ENCODE measurements around the gene BRIP1.

Gene BRIP1

GRCh38 chr17:61656721-61657217 lies 206.6 kb downstream of the BRIP1 start:
- Mint-ChIP-seq H3K36me3 (ENCODE audit: insufficient read depth) (no peaks in the 10 kb centered on the region), H3K9me3 (peaks cover 0 to 1% of the 10 kb centered on the region in 2 donors)
- no peak for DNase-seq

DNA sequence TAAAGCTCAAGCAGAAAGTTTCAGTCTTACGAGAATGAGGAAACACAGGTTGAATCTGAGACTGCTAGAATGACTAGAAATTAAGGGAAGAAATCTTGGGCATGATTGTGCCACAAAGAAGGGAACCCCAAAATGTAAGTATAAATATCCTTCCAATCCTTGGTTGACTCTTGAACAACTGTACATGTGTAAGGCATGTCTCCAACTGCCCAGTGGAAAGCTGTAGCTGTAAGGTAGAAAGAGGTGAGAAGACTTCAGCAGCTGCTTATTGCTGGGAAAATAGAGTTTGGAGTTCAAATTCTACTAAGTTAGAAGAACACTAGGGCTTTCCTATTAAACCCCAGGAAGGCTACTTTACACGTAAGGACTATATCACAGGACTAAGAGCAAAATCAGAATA lies 212.6 kb downstream of the BRIP1 start:
- no peak overlapping the region for H3K27ac Mint-ChIP-seq
- no peak for ATAC-seq (replicated peaks)
- H3K4me3 Mint-ChIP-seq, result no peak overlapping the region
- H3K27me3 Mint-ChIP-seq, result peaks cover 19 to 37% of the 10 kb centered on the region in 2 donors
- peaks cover 3% of the 10 kb centered on the region for H3K36me3 Mint-ChIP-seq (ENCODE audit: insufficient read depth)
- DNase-seq, result no peak
- H3K9me3 Mint-ChIP-seq, result peaks cover 1 to 8% of the 10 kb centered on the region in 2 donors
- H3K4me1 Mint-ChIP-seq (ENCODE audit: low read depth in 2 of 2), result no peaks in the 10 kb centered on the region

More at GRCh38 chr17:61656721-61657217, 206.6 kb downstream of the BRIP1 start:
- no peak overlapping the region for H3K4me3 Mint-ChIP-seq
- no peak overlapping the region for H3K27ac Mint-ChIP-seq
- peaks cover 14 to 26% of the 10 kb centered on the region in 2 donors for H3K27me3 Mint-ChIP-seq
- no peaks in the 10 kb centered on the region for H3K4me1 Mint-ChIP-seq (ENCODE audit: low read depth in 2 of 2)
- ATAC-seq (replicated peaks), result no peak

GRCh38 chr17:61648587-61648986 lies 214.7 kb downstream of the BRIP1 start:
- DNase-seq (no peak), ATAC-seq (replicated peaks) (no peak)
- Mint-ChIP-seq H3K27me3 (peaks cover 20 to 40% of the 10 kb centered on the region in 2 donors), H3K4me1 (ENCODE audit: low read depth in 2 of 2) (no peaks in the 10 kb centered on the region), H3K27ac (no peak overlapping the region), H3K36me3 (ENCODE audit: insufficient read depth) (peaks cover 3% of the 10 kb centered on the region), H3K4me3 (no peak overlapping the region), H3K9me3 (peaks cover 1 to 8% of the 10 kb centered on the region in 2 donors)

- Mint-ChIP-seq H3K4me1 (ENCODE audit: low read depth in 2 of 2) (no peaks in the 10 kb centered on the region), H3K4me3 (no peak overlapping the region), H3K36me3 (ENCODE audit: insufficient read depth) (peaks cover 3% of the 10 kb centered on the region), H3K9me3 (peaks cover 0 to 8% of the 10 kb centered on the region in 2 donors), H3K27ac (no peak overlapping the region), H3K27me3 (peaks cover 14 to 38% of the 10 kb centered on the region in 2 donors)
- ATAC-seq (replicated peaks) (no peak), DNase-seq (no peak)
Observed at GRCh38 chr17:61647047-61647446, 216.3 kb downstream of the BRIP1 start.

- Mint-ChIP-seq H3K4me1 (ENCODE audit: low read depth in 2 of 2) (no peaks in the 10 kb centered on the region), H3K9me3 (peaks cover 0 to 8% of the 10 kb centered on the region in 2 donors), H3K36me3 (ENCODE audit: insufficient read depth) (peaks cover 3% of the 10 kb centered on the region), H3K4me3 (no peak overlapping the region), H3K27me3 (peaks cover 8 to 33% of the 10 kb centered on the region in 2 donors), H3K27ac (no peak overlapping the region)
- no peak for ATAC-seq (replicated peaks)
- DNase-seq, result no peak
Observed at GRCh38 chr17:61646482-61646881, 216.8 kb downstream of the BRIP1 start.

DNA sequence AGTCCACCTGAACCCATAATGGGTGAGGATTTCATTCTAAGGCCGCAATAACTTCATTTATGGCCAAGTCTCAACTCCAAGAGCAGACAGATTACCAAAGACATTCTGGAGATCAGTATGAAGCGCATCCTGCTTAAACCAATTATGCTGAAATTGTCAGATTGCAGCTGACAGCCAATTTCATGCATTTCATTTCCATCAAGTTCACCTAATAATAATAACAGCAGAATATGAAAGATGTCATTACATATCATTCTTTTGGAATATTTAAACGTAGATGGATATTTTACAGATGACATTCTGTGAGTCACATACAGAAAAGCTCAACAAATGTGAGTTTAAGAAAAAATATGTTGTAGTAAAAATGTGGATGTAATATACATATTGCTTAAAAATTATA lies 217.4 kb downstream of the BRIP1 start:
- Mint-ChIP-seq H3K9me3 (peaks cover 0 to 6% of the 10 kb centered on the region in 2 donors), H3K27ac (no peak overlapping the region), H3K36me3 (ENCODE audit: insufficient read depth) (peaks cover 3% of the 10 kb centered on the region), H3K4me1 (ENCODE audit: low read depth in 2 of 2) (no peaks in the 10 kb centered on the region), H3K4me3 (no peak overlapping the region), H3K27me3 (peaks cover 11 to 33% of the 10 kb centered on the region in 2 donors)
- no peak for DNase-seq
- ATAC-seq (replicated peaks), result no peak

GRCh38 chr17:61644800-61645774 lies 218.2 kb downstream of the BRIP1 start:
- Mint-ChIP-seq H3K9me3 (no peaks in the 10 kb centered on the region), H3K36me3 (ENCODE audit: insufficient read depth) (peaks cover 3% of the 10 kb centered on the region), H3K4me3 (no peak overlapping the region), H3K27me3 (peaks cover 13 to 32% of the 10 kb centered on the region in 2 donors), H3K27ac (no peak overlapping the region), H3K4me1 (ENCODE audit: low read depth in 2 of 2) (no peaks in the 10 kb centered on the region)
- ATAC-seq (replicated peaks), result no peak
- DNase-seq, result no peak

GRCh38 chr17:61642768-61643167 lies 220.6 kb downstream of the BRIP1 start:
- ATAC-seq (replicated peaks) (no peak), DNase-seq (no peak)
- H3K36me3 Mint-ChIP-seq (ENCODE audit: insufficient read depth), result no peaks in the 10 kb centered on the region
- H3K9me3 Mint-ChIP-seq, result no peaks in the 10 kb centered on the region
- no peak overlapping the region for H3K4me3 Mint-ChIP-seq
- H3K27ac Mint-ChIP-seq, result no peak overlapping the region
- peaks cover 29 to 51% of the 10 kb centered on the region in 2 donors for H3K27me3 Mint-ChIP-seq
- H3K4me1 Mint-ChIP-seq (ENCODE audit: low read depth in 2 of 2), result no peaks in the 10 kb centered on the region

DNA sequence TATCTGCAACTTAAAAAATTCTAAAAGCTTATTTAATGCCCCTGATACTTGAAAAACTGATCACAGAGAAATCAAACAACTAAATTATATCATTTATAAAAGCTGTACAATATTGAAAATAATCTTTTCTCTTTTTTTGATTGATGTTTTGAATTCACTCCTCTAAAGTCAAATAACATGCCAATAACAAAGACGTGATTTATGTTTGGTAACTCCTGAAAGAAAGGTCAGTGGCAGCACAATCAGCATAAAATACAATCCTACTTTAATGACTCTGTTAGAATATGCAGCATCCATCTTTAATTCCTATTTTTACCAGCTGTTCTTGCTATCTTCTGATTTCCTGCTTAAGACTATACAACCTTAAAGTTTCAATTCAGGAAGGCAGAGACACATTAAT lies 221.6 kb downstream of the BRIP1 start:
- no peak overlapping the region for H3K4me3 Mint-ChIP-seq
- no peaks in the 10 kb centered on the region for H3K9me3 Mint-ChIP-seq
- H3K27ac Mint-ChIP-seq, result no peak overlapping the region
- no peaks in the 10 kb centered on the region for H3K4me1 Mint-ChIP-seq (ENCODE audit: low read depth in 2 of 2)
- peaks cover 38 to 55% of the 10 kb centered on the region in 2 donors for H3K27me3 Mint-ChIP-seq
- H3K36me3 Mint-ChIP-seq (ENCODE audit: insufficient read depth), result no peaks in the 10 kb centered on the region
- ATAC-seq (replicated peaks), result no peak
- no peak for DNase-seq

GRCh38 chr17:61641084-61641483 lies 222.2 kb downstream of the BRIP1 start:
- Mint-ChIP-seq H3K27ac (no peak overlapping the region), H3K4me3 (no peak overlapping the region), H3K27me3 (peaks cover 41 to 62% of the 10 kb centered on the region in 2 donors)

DNA sequence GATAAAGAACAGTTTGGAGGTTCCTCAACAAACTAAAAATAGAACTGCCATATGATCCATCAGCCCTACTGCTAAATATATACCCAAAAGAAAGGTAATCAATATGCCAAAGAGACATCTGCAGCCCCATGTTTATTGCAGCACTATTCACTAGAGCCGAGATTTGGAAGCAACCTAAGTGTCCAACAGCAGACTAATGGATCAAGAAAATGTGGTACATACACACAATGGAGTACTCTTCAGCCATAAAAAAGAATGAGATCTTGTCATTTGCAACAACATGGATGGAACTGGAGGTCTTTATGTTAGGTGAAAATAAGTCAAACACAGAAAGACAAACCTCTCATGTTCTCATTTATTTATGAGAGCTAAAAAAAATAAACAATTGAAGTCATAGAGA lies 223.5 kb downstream of the BRIP1 start:
- Mint-ChIP-seq H3K27ac (no peak overlapping the region), H3K4me3 (no peak overlapping the region), H3K9me3 (no peaks in the 10 kb centered on the region), H3K4me1 (ENCODE audit: low read depth in 2 of 2) (no peaks in the 10 kb centered on the region), H3K36me3 (ENCODE audit: insufficient read depth) (no peaks in the 10 kb centered on the region), H3K27me3 (peaks cover 53 to 74% of the 10 kb centered on the region in 2 donors)
- ATAC-seq (replicated peaks) (no peak), DNase-seq (no peak)

More at GRCh38 chr17:61641084-61641483, 222.2 kb downstream of the BRIP1 start:
- no peak for ATAC-seq (replicated peaks)
- no peaks in the 10 kb centered on the region for H3K9me3 Mint-ChIP-seq
- no peaks in the 10 kb centered on the region for H3K36me3 Mint-ChIP-seq (ENCODE audit: insufficient read depth)
- DNase-seq, result no peak
- H3K4me1 Mint-ChIP-seq (ENCODE audit: low read depth in 2 of 2), result no peaks in the 10 kb centered on the region

DNA sequence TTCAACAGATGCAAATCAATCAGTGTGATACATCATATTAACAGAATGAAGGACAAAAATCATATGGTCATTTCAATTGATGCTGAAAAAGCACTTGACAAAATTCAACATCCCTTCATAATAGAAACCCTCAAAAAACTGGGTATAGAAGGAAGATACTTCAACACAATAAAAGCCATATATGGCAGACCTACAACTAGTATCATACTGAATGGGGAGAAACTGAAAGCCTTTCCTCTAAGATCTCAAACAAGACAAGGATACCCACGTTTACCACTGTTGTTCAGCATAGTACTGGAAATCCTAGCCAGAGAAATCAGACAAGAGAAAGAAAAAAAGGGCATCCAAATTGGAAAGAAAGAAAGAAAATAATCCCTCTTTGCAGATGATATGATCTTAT lies 225.2 kb downstream of the BRIP1 start:
- no peaks in the 10 kb centered on the region for H3K9me3 Mint-ChIP-seq
- H3K4me3 Mint-ChIP-seq, result no peak overlapping the region
- H3K36me3 Mint-ChIP-seq (ENCODE audit: insufficient read depth), result no peaks in the 10 kb centered on the region
- H3K27ac Mint-ChIP-seq, result no peak overlapping the region
- peaks cover 53 to 78% of the 10 kb centered on the region in 2 donors for H3K27me3 Mint-ChIP-seq
- no peak for ATAC-seq (replicated peaks)
- no peaks in the 10 kb centered on the region for H3K4me1 Mint-ChIP-seq (ENCODE audit: low read depth in 2 of 2)
- no peak for DNase-seq

DNA sequence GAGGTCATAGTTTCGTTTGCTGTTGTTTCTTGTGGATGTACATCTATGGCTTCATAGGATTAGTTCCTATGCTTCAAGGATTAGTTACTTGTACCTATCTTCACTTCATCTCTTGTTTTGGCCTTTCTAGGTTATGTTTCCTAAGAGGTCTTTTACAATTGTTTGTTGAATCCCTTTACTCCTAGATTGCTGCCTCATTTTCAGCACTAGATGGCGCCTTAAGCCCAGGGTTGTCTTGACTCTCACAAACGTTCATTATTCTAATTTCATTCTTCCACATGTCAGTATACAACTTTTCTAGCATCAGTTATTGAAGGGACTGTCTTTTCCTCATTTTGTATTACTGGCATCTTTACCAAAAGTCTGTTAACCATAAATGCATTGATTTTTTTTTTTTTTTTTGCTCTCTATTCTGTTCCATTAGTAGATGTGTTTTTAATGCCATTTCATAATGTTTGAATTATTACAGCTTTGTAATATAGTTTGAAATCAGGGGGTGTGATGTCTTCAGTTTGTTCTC lies 227.4 kb downstream of the BRIP1 start:
- Mint-ChIP-seq H3K36me3 (ENCODE audit: insufficient read depth) (no peaks in the 10 kb centered on the region), H3K27me3 (peaks cover 68 to 92% of the 10 kb centered on the region in 2 donors), H3K9me3 (no peaks in the 10 kb centered on the region), H3K4me1 (ENCODE audit: low read depth in 2 of 2) (no peaks in the 10 kb centered on the region), H3K27ac (no peak overlapping the region), H3K4me3 (no peak overlapping the region)
- ATAC-seq (replicated peaks) (peak; percentile 33), DNase-seq (peak; percentile 43 to 53 (median 44))
